BLaER1 (cell line): ENCODE results near the gene MED10.

Experiments
- H3K27ac ChIP-seq: shearing (Covaris generic); formaldehyde crosslinking; 2 replicates; pipeline ENCODE4 v1.8.1; 2022
- H3K27me3 ChIP-seq: shearing (Covaris generic); formaldehyde crosslinking; 2 replicates; pipeline ENCODE4 v1.8.1; 2022
- H3K36me3 ChIP-seq: shearing (Covaris generic); formaldehyde crosslinking; 2 replicates; pipeline ENCODE4 v1.8.1; 2022
- H3K4me1 ChIP-seq: shearing (Covaris generic); formaldehyde crosslinking; 2 replicates; pipeline ENCODE4 v1.8.1; 2022
- H3K4me2 ChIP-seq: shearing (Covaris generic); formaldehyde crosslinking; 2 replicates; pipeline ENCODE4 v1.8.1; 2022
- H3K4me3 ChIP-seq: shearing (Covaris generic); formaldehyde crosslinking; 2 replicates; pipeline ENCODE4 v1.8.1; 2022
- H3K9ac ChIP-seq: shearing (Covaris generic); formaldehyde crosslinking; 2 replicates; pipeline ENCODE4 v1.8.1; 2022
- H3K9me3 ChIP-seq: shearing (Covaris generic); formaldehyde crosslinking; 2 replicates; pipeline ENCODE4 v1.8.1; 2022
- H4K20me1 ChIP-seq: shearing (Covaris generic); formaldehyde crosslinking; 2 replicates; pipeline ENCODE4 v1.8.1; 2022
- Cebpa-rat ChIP-seq: shearing (Covaris generic); IDR thresholded peaks from 2 replicates; pipeline ENCODE4 v1.8.1; 2022

The MED10 gene

DNA sequence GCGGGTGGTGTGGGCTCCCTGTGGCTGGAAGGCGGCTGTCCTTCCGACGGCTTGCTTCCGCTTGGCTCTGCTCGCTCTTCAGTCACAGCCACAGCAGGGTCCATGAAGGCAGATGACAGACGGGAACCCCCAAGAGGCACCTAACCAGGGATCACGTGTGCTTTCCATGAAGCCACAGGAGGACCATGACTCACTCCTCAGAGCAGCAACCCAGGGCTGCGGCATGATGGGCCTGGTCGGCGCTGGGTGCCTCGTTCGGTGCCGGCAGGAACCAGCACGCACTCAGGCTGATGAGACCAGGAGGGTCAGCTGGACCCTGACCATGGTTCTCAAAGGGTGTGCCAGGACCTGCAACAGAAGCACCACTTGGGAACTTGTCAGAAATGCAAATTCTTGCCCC lies 32.8 kb upstream of the MED10 start:
- TF ChIP-seq Cebpa-rat = no peak
- Histone ChIP-seq H3K27ac (no peak overlapping the region), H3K27me3 (no peaks in the 10 kb centered on the region), H4K20me1 (no peaks in the 10 kb centered on the region), H3K4me2 (no peak overlapping the region), H3K9ac (no peak overlapping the region), H3K9me3 (no peaks in the 10 kb centered on the region), H3K36me3 (no peaks in the 10 kb centered on the region), H3K4me3 (no peak overlapping the region), H3K4me1 (no peaks in the 10 kb centered on the region)

GRCh38 chr5:6410421-6410820 lies 32.1 kb upstream of the MED10 start:
- Histone ChIP-seq H4K20me1 (no peaks in the 10 kb centered on the region), H3K4me2 (no peak overlapping the region), H3K36me3 (no peaks in the 10 kb centered on the region), H3K9me3 (no peaks in the 10 kb centered on the region), H3K27ac (no peak overlapping the region), H3K4me3 (no peak overlapping the region), H3K27me3 (no peaks in the 10 kb centered on the region), H3K4me1 (no peaks in the 10 kb centered on the region), H3K9ac (no peak overlapping the region)
- no peak for TF ChIP-seq Cebpa-rat

- H3K4me1 ChIP-seq = no peaks in the 10 kb centered on the region
- H3K9me3 ChIP-seq = no peaks in the 10 kb centered on the region
- no peak overlapping the region for H3K27ac ChIP-seq
- no peak for TF ChIP-seq Cebpa-rat
- no peaks in the 10 kb centered on the region for H4K20me1 ChIP-seq
- H3K27me3 ChIP-seq = no peaks in the 10 kb centered on the region
- no peaks in the 10 kb centered on the region for H3K36me3 ChIP-seq
- no peak overlapping the region for H3K4me3 ChIP-seq
- no peak overlapping the region for H3K4me2 ChIP-seq
- H3K9ac ChIP-seq = no peak overlapping the region
Observed at GRCh38 chr5:6408627-6409446, 30.5 kb upstream of the MED10 start.

- Histone ChIP-seq H3K27ac (no peak overlapping the region), H4K20me1 (no peaks in the 10 kb centered on the region), H3K36me3 (no peaks in the 10 kb centered on the region), H3K9me3 (no peaks in the 10 kb centered on the region), H3K9ac (no peak overlapping the region), H3K4me1 (no peaks in the 10 kb centered on the region), H3K27me3 (no peaks in the 10 kb centered on the region), H3K4me3 (no peak overlapping the region), H3K4me2 (no peak overlapping the region)
- TF ChIP-seq Cebpa-rat = no peak
Observed at GRCh38 chr5:6408260-6408596, 29.9 kb upstream of the MED10 start.

- Histone ChIP-seq H3K27me3 (no peaks in the 10 kb centered on the region), H3K4me3 (no peak overlapping the region), H3K9ac (no peak overlapping the region), H3K27ac (no peak overlapping the region), H3K4me1 (no peaks in the 10 kb centered on the region), H3K9me3 (no peaks in the 10 kb centered on the region), H3K4me2 (no peak overlapping the region), H3K36me3 (no peaks in the 10 kb centered on the region), H4K20me1 (no peaks in the 10 kb centered on the region)
- TF ChIP-seq Cebpa-rat = no peak
Observed at GRCh38 chr5:6407558-6408259, 29.4 kb upstream of the MED10 start.

- H3K9ac ChIP-seq = no peak overlapping the region
- H3K27ac ChIP-seq = no peak overlapping the region
- no peaks in the 10 kb centered on the region for H3K27me3 ChIP-seq
- H3K9me3 ChIP-seq = no peaks in the 10 kb centered on the region
- H3K4me3 ChIP-seq = no peak overlapping the region
- H4K20me1 ChIP-seq = no peaks in the 10 kb centered on the region
- no peaks in the 10 kb centered on the region for H3K36me3 ChIP-seq
- H3K4me2 ChIP-seq = no peak overlapping the region
- no peaks in the 10 kb centered on the region for H3K4me1 ChIP-seq
- TF ChIP-seq Cebpa-rat = no peak
Observed at GRCh38 chr5:6405591-6405990, 27.2 kb upstream of the MED10 start.

DNA sequence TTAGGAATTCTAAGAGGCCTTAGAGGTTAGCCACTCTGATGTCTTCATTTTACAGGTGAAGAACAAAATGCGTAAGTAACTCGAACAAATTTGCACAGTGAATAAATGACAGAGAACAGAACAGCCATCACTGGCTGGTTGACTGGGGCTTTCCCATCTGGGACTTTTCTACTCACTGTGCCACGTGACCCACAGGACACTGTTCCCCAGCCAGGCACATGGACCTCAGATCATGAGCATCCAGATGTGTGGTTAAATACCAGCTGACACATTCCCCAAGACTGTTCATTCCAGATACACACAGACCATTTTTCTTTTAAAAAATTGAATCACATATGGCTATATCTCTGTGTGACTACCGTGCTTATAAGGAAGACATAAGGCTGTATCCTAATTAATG lies 25.8 kb upstream of the MED10 start:
- TF ChIP-seq Cebpa-rat = no peak
- H3K4me3 ChIP-seq = no peak overlapping the region
- no peak overlapping the region for H3K9ac ChIP-seq
- no peaks in the 10 kb centered on the region for H4K20me1 ChIP-seq
- no peak overlapping the region for H3K4me2 ChIP-seq
- no peaks in the 10 kb centered on the region for H3K9me3 ChIP-seq
- H3K4me1 ChIP-seq = no peaks in the 10 kb centered on the region
- no peak overlapping the region for H3K27ac ChIP-seq
- no peaks in the 10 kb centered on the region for H3K27me3 ChIP-seq
- H3K36me3 ChIP-seq = no peaks in the 10 kb centered on the region

DNA sequence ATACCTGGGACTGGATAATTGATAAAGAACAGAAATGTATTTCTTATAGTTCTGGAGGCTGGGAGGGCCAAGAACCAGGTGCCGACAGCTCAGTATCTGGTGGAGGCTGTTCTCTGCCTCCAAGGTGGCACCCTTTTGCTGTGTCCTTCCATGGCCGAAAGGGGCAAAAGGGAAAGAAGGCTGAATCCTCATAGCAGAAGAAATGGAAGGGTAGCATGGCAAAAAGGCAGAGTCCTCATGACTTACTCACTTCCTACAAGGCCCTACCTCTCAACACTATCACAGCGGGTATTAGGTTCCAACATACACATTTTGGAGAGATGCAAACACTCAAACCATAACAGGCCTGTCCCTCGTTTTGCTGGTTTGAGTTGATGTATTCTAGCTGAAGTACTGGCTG lies 25.1 kb upstream of the MED10 start:
- no peaks in the 10 kb centered on the region for H3K27me3 ChIP-seq
- H3K9me3 ChIP-seq = no peaks in the 10 kb centered on the region

DNA sequence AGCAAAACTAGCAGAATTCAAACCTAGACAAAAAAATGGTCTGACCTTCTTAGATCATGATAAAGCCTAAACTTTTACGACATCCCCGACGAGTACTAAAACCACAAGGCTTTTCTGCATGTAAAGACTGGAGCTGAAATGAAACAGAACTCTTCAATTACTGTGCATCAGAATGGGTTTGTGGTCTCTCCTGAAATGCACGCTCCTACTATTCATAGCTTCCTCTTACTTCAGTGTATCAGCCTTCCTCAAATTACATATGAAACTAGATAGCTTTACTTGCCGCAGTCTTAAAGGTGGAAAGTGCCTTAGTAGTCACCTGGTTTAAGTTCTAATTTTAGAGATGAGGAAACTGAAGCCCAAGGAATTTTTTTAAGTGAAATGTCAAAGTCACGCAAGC lies 24.6 kb upstream of the MED10 start:
- no peaks in the 10 kb centered on the region for H3K36me3 ChIP-seq
- TF ChIP-seq Cebpa-rat = no peak
- no peak overlapping the region for H3K9ac ChIP-seq
- H3K9me3 ChIP-seq = no peaks in the 10 kb centered on the region
- H3K4me3 ChIP-seq = no peak overlapping the region
- no peaks in the 10 kb centered on the region for H4K20me1 ChIP-seq
- no peaks in the 10 kb centered on the region for H3K27me3 ChIP-seq
- no peaks in the 10 kb centered on the region for H3K4me1 ChIP-seq
- no peak overlapping the region for H3K4me2 ChIP-seq
- no peak overlapping the region for H3K27ac ChIP-seq

More for the DNA sequence above, 25.1 kb upstream of the MED10 start:
- no peak for TF ChIP-seq Cebpa-rat
- H4K20me1 ChIP-seq = no peaks in the 10 kb centered on the region
- no peaks in the 10 kb centered on the region for H3K36me3 ChIP-seq
- no peak overlapping the region for H3K4me3 ChIP-seq
- H3K9ac ChIP-seq = no peak overlapping the region
- no peaks in the 10 kb centered on the region for H3K4me1 ChIP-seq
- no peak overlapping the region for H3K27ac ChIP-seq
- H3K4me2 ChIP-seq = no peak overlapping the region

DNA sequence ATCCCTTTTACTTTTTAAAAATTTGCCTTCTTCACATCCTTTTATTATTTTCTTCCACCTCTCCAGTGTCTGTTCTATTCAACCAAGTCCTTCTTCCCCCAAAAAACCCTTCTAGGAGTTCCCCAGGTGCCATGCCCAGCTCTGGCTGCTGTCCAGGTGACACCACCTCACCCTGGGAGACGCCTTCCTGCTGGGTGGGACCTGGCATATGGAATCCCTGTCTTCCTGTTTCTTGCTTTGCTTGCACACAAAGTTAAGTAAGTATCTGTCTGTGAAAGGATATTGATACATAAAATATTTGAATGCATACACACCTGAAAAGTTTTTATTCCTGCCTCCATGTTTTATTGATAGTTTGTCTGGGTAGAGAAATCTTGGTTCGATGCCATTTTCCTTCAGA lies 23.1 kb upstream of the MED10 start:
- no peaks in the 10 kb centered on the region for H3K27me3 ChIP-seq
- H3K4me1 ChIP-seq = no peaks in the 10 kb centered on the region
- no peaks in the 10 kb centered on the region for H3K9me3 ChIP-seq
- no peak overlapping the region for H3K4me2 ChIP-seq
- H3K9ac ChIP-seq = no peak overlapping the region
- no peak for TF ChIP-seq Cebpa-rat
- no peak overlapping the region for H3K4me3 ChIP-seq
- no peaks in the 10 kb centered on the region for H3K36me3 ChIP-seq
- H4K20me1 ChIP-seq = no peaks in the 10 kb centered on the region
- H3K27ac ChIP-seq = no peak overlapping the region
